Measurements from ENCODE around the gene GMPR.
A peak's percentile ranks its signal among the peaks of the same experiment; 100 is the strongest.

GMPR gene

DNA sequence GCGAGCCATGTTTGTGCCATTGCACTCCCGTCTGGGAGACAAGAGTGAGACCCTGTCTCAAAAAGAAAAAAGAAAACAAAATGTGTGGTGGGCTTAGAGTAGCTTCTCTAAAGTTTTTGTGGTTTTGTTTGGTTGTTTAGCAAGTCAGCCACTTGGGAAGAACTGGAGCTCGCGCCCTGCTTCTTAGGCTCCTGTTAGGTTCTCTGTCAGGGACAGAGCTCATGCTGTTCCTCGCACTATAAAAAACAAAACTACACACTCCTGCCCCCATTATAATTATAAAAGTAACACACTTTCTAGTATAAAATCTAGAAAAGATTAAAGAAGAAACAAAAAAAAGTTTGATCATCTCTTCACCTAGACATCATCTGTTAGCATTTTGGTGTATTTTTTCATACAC, 33.0 kb downstream of the GMPR start:
- DNase-seq (ENCODE audit: low spot score) = no peak

DNA sequence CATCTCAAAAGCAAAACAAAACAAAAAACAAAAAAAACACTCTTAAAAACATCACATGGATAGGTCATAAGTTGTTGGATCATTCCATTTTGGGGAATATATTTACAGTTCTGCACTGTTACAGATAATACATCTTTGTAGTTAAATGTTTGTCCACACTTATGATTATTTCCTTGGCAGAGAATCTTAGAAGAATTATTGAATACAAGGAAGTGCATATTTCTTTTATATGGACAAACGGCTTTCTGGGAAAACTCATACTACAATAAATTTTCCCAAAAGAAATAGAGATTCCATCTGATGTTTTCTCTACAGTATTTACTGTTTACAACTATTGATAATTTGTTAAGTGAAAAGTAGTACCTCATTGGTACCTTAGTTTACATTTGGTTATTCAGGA, 33.8 kb downstream of the GMPR start:
- DNase-seq (ENCODE audit: low spot score) = no peak

DNA sequence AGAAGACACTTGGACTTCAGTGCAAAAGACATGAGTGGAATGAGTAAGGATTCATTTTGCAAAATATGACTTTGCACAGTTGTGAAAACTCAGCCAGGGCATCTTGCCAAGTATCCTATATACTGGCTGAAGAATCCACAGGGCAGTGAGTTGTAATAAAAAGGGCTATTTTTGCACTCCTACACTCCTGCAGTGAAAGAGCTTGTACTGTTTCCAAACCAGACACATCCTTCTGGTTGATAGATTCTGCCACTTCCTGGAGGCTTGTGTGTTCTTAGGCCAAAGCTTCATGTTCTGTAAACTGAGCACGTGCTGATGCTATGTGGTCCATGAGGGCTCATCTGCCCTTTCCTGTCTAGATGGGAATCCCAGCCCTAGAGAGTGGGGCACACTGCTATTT, 34.9 kb downstream of the GMPR start:
- DNase-seq (ENCODE audit: low spot score) = peak; percentile 46

DNA sequence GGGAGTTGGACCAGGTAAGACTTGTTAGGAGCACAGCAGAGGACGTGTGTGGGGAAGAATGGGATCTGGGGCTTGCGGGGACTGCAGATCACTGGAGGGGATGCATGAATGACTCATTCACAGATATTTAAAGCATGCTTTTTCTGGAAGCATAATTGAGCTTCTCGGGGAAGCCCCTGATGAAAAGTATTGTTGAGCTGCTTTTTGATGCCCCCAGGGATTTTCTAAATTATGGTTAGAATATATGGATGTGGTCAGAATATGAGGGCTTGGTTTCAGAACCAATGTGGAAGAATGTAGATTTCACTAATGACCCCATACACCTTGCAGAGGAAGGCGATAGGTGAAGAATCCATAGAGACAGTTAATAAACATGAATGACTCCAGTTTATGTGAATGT, 36.1 kb downstream of the GMPR start:
- no peak for DNase-seq (ENCODE audit: low spot score)

DNA sequence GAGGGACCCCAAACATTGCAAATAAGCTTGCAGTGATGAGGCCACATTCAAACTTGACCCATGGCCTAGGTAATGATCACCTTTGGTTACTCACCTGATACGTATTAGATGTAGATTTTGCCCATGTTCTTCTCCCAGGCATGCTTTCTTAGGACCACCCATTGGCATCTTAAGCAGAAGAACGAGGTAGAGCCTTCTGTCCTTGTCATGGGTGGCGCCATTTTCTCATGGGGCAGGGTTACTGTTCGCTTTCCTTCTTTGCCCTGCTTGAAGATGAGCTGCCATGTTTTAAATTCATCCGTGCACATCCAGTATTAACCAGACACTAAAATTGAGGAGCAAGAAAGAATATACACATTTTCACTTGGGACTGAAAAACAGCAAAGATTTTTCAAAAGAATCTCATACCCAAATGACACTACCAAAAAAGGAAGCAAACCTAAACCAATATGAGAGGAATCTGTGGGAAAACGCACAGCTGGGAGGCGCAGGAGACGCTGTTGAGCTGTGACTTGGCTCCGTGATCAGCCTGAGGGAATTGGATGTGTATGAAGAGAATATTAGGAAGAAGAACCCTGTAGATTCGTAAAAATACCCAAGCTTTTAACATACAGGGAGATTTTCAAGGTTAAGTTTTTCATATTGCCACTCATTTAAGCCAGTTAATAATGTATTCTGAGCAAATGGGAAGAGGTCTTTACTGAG, 36.6 kb downstream of the GMPR start:
- DNase-seq (ENCODE audit: low spot score) = no peak

DNA sequence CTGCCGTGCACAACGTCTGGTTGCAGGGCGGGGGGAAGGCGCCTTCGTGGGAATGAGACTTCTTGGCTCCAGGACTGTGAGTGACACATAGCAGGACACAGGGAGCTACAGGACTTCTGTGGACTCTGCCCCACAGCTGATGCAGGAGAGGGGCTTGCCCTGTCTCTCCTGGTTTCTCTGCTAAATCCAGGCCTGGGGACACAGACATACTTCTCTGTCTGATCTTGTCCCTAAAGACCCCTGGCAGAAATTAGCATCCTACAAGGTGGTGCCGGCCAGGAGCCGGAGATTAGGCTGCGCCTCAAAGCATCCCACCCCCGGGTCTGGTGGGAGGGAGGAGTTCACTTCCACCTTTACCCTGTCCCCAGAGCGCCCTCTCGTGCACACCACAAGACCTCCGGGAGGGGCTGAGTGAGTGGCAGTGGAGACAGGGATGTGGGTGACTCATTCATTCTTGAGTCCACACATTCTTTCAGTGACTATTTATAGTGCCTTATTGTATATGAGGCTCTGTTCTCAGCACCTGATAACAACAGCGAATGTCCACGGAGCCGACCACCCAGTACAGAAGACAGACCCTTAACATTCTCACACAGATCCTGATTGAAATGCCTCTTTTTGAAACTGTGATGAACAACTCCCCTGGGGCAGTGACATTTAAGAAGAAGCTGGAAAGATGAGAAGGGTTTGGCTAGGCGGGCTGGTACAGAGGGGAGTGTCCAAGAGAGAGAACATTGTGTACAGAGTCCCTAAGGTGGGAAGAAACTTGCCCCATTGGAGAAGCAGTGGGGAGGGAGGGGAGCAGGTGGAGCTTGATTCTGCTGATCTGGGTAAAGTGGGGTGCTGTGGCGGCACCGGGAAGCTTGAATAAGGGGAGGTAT, 39.0 kb downstream of the GMPR start:
- peak; percentile 10 for DNase-seq (ENCODE audit: low spot score)

- peak; percentile 59 for DNase-seq (ENCODE audit: low spot score)
These were observed 39.8 kb downstream of the GMPR start for GRCh38 chr6:16278048-16278724.

DNA sequence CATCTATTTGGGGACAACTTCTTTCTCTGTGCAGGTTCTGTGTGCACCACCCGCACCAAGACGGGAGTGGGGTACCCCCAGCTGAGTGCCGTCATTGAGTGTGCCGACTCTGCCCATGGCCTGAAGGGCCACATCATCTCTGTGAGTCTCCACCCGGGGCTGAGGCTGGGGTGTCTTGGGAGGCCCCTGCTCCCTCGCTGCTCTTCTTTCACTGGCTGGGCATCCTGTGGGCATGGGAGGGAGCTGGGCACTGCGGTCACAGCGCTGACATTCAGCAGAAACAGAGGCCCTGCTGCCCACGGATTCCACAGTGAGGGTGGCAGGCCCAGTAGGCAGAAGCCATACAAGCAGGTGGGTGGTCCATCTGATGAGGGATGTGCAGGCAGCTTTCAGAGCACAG, 40.4 kb downstream of the GMPR start:
- DNase-seq (ENCODE audit: low spot score) = no peak

- no peak for DNase-seq (ENCODE audit: low spot score)
These were observed 40.9 kb downstream of the GMPR start for GRCh38 chr6:16279243-16279642.

GRCh38 chr6:16282370-16282769, 44.0 kb downstream of the GMPR start:
- no peak for DNase-seq (ENCODE audit: low spot score)

GRCh38 chr6:16284472-16284871, 46.1 kb downstream of the GMPR start:
- no peak for DNase-seq (ENCODE audit: low spot score)

GRCh38 chr6:16285467-16286150, 47.2 kb downstream of the GMPR start:
- DNase-seq (ENCODE audit: low spot score) = no peak

GRCh38 chr6:16286151-16286522, 47.8 kb downstream of the GMPR start:
- peak; percentile 16 for DNase-seq (ENCODE audit: low spot score)

DNA sequence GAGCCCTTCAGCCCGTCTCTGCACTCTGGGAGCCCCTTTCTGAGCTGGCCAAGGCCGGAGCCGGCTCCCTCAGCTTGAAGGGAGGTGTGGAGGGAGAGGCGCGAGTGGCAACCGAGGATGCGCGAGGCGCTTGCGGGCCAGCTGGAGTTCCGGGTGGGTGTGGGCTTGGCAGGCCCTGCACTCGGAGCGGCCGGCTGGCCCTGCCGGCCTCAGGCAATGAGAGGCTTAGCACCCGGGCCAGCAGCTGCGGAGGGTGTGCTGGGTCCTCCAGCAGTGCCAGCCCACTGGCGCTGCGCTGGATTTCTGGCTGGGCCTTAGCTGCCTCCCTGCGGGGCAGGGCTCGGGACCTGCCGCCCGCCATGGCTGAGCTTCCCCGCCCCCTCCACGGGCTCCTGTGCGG, 49.8 kb downstream of the GMPR start:
- no peak for DNase-seq (ENCODE audit: low spot score)

- no peak for DNase-seq (ENCODE audit: low spot score)
These were observed 53.4 kb downstream of the GMPR start for GRCh38 chr6:16291739-16292138.

- no peak for DNase-seq (ENCODE audit: low spot score)
These were observed 54.0 kb downstream of the GMPR start for GRCh38 chr6:16292432-16292831.

DNA sequence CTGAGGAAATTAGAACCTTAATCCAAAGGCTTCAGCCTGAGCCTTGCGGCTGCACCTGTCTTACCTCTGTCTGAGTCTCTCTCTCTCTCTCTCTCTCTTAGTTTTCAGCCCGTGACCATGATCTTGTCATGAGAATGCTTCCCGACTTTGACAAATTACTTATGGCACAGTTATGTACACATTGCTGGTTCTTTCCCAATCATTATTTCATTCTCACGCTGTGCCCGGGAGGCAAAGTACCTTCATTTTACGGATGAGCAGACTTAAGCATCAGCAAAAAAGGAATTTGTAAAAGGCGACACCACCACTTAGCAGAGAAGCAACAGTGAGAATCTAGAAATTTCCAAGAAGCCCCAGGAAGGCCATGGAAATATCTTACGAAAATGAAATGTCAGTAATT, 54.6 kb downstream of the GMPR start:
- no peak for DNase-seq (ENCODE audit: low spot score)

- DNase-seq (ENCODE audit: low spot score) = no peak
These were observed 56.0 kb downstream of the GMPR start for GRCh38 chr6:16294371-16294770.

GRCh38 chr6:16295060-16295459, 56.7 kb downstream of the GMPR start:
- DNase-seq (ENCODE audit: low spot score) = no peak

DNA sequence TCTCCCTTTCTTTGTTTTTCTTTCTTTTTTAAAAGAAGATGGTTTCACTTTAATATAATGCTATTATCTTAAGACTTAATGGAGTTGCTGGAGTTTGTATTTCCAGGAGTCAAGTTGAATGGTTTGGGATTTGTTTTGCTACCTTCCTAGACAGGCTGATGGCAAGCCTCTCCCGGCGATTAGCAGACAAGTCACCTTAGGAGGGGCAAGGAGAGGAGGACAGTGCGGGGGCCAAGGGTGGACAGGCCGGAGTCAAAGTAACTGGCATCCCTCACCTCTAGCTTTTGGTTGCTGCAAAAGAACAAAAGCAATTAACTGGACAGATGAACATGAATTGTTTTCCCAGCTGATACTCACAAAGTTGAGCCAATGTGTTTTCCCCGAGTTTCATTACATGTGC, 57.1 kb downstream of the GMPR start:
- DNase-seq (ENCODE audit: low spot score) = no peak

DNA sequence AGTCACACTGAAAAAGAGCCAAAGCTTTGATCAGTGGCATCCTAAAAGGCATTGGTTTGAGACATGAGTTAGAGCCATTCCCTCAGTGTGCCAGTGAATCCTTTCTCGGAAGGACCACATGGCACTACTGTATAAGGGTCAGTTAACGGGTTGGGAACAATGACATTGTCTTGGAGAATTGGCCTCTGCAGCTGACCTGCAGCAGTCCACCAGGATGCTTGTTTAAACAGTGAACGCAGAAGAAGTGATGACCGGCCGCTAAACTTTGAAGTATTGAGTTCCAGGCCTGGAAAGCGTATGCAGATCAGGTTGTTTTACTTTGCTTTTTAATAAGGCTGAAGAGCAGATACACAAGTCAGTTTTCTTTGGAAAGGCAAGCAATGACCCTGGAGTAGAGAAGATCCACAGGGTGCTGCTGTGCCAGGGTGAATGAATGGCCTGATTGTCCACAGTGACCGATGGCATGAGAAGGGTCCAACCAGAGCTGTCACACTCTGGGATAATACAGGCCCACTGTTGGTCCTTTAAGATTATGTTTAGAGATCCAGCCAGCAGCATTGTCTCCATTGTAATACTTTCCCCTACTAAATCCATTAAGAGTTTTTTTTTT, 57.8 kb downstream of the GMPR start:
- DNase-seq (ENCODE audit: low spot score) = no peak

GRCh38 chr6:16299861-16300260, 61.5 kb downstream of the GMPR start:
- no peak for DNase-seq (ENCODE audit: low spot score)

Measured in cerebellar cortex (tissue), 1 donor.